ENCODE data around the gene CASP8.

- TF ChIP-seq CTCF (IDR thresholded peaks at IDR 0.05): no peak
- TF ChIP-seq POLR2A (IDR thresholded peaks at IDR 0.05): no peak
Measured at GRCh38 chr2:201269764-201270163, 9.4 kb downstream of the CASP8 start.
